Mammary epithelial cell (primary cell): ENCODE measurements around the gene GPN1.

Experiments used
- EZH2 ChIP-seq: IDR thresholded peaks from 2 replicates; pipeline ENCODE4 v1.6.1; 2012; ENCODE audit warnings: low read length, inconsistent platforms, borderline replicate concordance
- TF ChIP-seq, protein P1 (sequence below), 2 donors: IDR thresholded peaks in 1 of 2; conservative IDR thresholded peaks in 1 of 2; 2 replicates each; pipeline ENCODE4 v1.5.1; 2011 to 2012; ENCODE audit warnings: inconsistent platforms in 2 of 2, low read length in 2 of 2, mild to moderate bottlenecking in 2 of 2, control low read depth in 1 of 2, low read depth in 1 of 2; ENCODE audit not compliant: insufficient read depth in 1 of 2; ENCODE audit errors: extremely low read depth in 1 of 2

- TF ChIP-seq, protein P1, sequence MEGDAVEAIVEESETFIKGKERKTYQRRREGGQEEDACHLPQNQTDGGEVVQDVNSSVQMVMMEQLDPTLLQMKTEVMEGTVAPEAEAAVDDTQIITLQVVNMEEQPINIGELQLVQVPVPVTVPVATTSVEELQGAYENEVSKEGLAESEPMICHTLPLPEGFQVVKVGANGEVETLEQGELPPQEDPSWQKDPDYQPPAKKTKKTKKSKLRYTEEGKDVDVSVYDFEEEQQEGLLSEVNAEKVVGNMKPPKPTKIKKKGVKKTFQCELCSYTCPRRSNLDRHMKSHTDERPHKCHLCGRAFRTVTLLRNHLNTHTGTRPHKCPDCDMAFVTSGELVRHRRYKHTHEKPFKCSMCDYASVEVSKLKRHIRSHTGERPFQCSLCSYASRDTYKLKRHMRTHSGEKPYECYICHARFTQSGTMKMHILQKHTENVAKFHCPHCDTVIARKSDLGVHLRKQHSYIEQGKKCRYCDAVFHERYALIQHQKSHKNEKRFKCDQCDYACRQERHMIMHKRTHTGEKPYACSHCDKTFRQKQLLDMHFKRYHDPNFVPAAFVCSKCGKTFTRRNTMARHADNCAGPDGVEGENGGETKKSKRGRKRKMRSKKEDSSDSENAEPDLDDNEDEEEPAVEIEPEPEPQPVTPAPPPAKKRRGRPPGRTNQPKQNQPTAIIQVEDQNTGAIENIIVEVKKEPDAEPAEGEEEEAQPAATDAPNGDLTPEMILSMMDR (conservative IDR thresholded peaks at IDR 0.05 in 1 of 2, IDR thresholded peaks at IDR 0.05 in 1 of 2; ENCODE audit: extremely low read depth in 1 of 2, insufficient read depth in 1 of 2, low read depth in 1 of 2, low read length in 2 of 2) = no peak
- no peak for TF ChIP-seq EZH2
Measured at GRCh38 chr2:27583390-27583915, 45.4 kb upstream of the GPN1 start.
